ENCODE measurements around the gene SPATA31A6.
"Not testable (repeated sequence)": the region's sequence is repeated elsewhere in the genome, so short reads cannot be mapped to it uniquely, and the experiment has no call there.

The SPATA31A6 gene

DNA sequence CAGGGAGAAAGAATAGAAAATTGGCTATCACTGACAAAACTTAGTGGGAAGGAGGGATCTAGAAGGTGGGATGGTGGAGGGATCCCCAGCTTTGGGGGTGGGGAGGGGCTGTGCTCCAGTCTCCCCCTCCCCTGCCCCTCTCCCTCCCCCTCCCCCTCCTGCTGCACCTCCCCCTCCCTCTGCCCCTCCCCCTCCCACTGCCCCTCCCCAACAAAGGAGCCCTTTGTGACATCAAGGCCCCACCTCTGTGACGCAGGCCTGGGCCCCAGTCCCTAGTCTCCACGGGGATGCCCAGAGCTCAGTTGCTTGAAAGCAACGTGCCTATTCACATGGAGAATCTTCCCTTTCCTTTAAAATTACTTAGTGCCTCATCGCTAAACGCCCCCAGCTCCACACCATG is at the start of gene SPATA31A6:
SPATA31A6 (plus strand) TSS at position 301 of the 400 bp plus-strand sequence; CDS start at position 330, 29 bp downstream.
- not testable (repeated sequence) for DNase-seq

DNA sequence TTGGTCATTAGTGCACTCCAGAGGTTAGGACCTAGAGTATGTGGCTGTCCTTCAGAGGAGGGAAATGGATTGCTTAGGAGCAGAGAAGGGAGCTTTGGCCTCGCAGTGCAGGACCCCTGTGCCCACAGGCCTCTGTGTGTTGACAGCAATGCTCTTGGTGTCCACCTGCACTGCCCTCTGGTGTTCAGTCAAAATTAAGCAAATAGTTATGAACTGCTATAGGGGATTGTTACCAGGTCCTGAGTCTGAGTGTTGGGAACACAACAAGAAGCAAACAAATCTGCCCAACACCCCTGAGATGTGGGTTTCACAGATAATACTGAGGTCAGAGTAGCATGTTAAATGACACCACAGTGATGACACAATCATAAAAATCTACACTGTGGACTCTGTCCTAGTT is 23.2 kb upstream of the SPATA31A6 start:
- DNase-seq: peak; percentile 25

DNA sequence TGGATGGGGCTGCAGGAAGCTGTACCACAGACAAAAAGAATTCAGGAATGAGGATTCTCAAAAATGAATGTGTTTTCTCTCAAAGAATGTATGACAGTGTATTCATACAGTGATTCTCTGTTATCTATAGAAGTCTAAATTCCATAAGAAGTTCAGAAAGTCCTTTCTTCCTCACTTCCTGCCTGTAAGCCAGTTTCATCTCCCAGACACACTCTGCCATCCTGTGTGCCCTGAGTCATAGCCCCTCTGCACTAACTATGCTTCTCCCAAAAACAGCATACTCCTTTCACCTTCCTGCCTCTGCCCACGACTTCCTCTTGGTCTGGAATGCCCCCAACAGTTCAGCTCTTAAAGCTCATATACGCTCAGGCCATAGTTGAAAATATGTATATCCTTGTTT is 36.4 kb downstream of the SPATA31A6 start:
- DNase-seq: not testable (repeated sequence)

DNA sequence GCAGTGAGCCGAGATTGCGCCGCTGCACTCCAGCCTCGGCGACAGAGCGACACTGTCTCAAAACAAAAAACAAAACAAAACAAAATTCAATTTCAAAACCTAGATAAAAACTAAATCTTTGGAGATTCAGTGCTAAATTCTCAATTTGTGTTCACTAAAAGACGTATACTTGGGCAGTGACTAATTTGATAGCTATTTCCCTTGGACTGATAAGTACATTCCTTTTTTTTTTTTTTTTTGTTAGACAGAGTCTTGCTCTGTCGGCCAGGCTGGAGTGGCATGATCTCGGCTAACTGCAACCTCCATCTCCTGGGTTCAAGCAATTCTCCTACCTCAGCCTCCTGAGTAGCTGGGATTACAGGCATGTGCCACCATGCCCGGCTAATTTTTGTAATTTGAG is 39.8 kb downstream of the SPATA31A6 start:
- not testable (repeated sequence) for DNase-seq

DNA sequence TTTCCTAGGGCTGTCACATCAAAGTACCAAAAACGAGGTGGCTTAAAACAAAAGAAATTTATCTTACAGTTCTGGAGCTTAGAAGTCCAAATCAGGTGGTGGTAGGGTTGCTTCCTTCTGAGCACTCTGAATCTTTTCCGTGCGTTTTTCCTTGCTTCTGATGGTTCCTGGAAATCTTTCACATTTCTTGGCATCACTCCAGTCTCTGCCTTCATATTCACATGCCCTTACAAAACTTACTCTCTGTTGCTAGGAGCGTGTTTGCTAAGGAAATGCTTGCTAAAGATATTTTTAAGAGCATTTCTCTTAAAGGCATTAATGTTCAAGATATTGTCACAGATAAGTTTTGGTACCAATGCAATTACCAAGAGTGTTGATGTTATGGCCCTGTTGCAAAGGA is 49.6 kb downstream of the SPATA31A6 start:
- DNase-seq: not testable (repeated sequence)

DNA sequence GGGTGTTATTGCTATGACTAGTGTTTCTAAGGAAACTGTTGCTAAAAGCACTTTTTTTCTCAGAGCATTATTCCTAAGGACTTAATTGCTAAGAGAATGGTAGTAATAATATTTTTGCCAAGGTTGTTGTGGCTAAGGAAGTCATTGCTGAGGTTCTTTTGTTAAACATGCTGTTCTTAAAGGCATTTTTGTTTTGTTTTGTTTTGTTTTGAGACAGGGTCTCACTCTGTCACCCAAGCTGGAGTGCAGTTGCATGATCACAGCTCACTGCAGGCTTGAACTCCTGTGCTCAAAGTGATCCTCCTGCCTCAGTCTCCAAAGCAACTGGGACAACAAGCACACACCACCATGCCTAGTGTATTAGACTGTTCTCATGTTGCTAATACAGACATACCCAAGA is 51.2 kb downstream of the SPATA31A6 start:
- DNase-seq: not testable (repeated sequence)

DNA sequence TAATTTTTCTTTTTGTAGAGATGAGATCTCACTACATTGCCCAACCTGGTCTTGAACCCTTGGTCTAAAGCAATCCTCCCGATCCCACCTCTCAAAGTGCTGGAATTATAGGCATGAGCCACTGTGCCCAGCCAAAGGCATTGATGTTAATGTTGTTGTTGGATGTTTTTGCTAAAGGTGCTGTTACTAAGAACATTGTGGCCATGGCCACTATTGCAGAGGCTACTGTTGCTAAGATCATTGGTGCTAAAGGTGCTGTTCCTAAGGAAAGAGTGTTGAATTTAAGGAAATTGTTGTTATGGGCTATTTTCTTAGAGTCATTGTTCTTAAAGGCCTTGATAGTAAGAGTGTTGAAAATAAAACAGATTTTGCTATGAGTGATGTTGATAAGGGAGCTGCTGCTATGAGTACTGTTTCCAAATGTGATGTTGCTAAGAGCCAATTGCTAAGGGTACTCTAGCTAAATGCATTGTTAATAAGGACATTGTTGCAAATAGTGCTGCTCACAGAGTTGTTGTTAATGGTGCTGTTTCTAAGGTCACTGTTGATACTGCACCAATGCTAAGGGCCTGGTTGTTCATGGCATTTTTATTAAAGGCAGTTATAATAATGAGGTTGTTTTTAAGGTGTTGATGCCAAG is 52.0 kb downstream of the SPATA31A6 start:
- not testable (repeated sequence) for DNase-seq

DNA sequence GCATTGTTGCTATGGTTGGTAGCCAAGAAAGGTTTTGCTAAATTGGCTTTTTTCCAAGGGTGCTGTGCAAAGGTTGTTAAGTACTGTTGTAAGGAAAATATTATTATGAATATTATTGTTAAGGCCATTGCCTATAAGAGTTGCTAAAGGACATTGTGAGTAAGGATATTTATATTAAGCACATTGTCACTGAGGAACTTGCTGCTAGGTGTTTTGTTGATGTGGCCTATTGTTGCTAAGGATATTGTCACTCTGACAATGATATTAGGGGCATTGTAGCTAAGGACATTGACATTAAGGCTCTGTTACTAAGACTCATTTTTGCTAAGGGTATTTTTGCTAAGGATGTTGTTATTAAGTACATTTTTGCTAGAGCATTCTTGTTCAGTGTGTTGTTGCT is 52.6 kb downstream of the SPATA31A6 start:
- DNase-seq: not testable (repeated sequence)

DNA sequence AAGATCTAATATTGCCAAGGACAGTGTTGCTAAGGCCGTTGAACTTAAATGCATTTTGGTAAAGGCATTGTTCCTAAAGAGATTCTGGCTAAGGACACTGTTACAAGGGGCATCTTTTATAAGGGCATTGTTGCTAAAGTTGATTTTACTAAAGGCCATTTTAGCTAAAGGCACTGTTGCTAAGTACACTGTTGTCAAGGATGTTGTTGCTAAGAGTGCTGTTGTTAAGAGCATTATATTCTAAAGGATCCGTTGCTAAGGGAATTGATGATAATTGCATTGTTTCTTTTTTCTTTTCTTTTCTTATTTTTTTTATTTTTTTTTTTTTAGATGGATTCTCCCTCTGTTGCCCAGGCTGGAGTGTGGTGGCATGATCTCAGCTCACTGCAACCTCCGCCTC is 53.9 kb downstream of the SPATA31A6 start:
- DNase-seq: not testable (repeated sequence)

DNA sequence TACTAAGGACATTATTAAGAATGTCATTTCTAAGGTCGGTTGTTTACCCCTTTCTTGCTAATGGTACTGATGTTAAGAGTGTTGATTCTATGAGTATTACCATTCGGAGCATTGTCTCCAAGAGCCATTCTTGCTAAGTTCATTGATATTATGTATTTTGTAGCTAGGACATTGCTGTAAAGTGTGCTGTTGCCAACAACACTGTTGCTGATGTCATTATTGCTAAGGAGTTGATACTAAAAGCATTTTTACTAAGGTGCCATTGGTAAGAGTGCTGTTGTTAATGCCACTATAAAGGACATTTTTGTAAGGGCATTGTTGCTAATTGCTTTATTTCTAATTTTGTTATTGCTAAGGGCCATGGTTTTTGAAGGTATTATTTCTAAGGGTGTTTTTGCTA is 55.4 kb downstream of the SPATA31A6 start:
- not testable (repeated sequence) for DNase-seq

Measured in hematopoietic multipotent progenitor cell treated with erythropoietin and hydrocortisone succinate and interleukin-3 and kit ligand, for 4 days (in vitro differentiated cells).